Transverse colon (tissue), 4 donors: Measurements from ENCODE around the gene SYCN.

Experiments
- POLR2A ChIP-seq: fragments of 450-650 bp; IDR thresholded peaks from one replicate; pipeline ENCODE4 v1.6.1; 2016; ENCODE audit warnings: antibody characterized with exemption, mild to moderate bottlenecking, moderate library complexity
- POLR2AphosphoS5 ChIP-seq, 3 donors: sonication (generic); formaldehyde crosslinking; IDR thresholded peaks; one replicate each; pipeline ENCODE4 v1.6.1; 2016; ENCODE audit warnings: antibody characterized with exemption in 3 of 3
- TF ChIP-seq, protein P1 (sequence below), 5 experiments: fragments of 200-600 bp in 3 of 5; fragments of 450-650 bp in 2 of 5; sonication (generic) in 3 of 5; IDR thresholded peaks; 1 replicate in 2 of 5; 2 replicates in 3 of 5; pipeline ENCODE4 v1.5.1; 2016 to 2017; ENCODE audit warnings: antibody characterized with exemption in 5 of 5, inconsistent platforms in 3 of 5, mild to moderate bottlenecking in 2 of 5, moderate library complexity in 1 of 5

DNA sequence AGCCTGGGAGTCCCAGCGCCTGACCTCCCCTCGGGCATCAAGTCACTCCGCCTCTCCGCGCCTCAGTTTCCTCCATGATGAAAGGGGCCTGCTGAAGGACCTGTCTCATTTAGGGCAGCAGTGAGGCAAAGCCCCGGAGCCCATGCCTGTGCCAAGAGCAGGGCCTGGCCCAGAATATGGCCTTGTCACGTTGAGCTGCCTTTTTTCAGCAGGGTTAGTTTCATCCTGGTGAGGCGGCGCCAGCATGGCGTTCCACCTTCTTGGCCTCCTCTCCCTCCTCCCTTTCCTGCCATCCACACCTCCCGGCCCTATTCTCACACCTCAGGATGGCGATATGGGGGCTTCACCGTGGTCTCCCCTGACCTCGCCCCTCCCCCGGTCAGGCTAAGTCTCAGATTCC, 48.3 kb downstream of the SYCN start:
- TF ChIP-seq, protein P1, sequence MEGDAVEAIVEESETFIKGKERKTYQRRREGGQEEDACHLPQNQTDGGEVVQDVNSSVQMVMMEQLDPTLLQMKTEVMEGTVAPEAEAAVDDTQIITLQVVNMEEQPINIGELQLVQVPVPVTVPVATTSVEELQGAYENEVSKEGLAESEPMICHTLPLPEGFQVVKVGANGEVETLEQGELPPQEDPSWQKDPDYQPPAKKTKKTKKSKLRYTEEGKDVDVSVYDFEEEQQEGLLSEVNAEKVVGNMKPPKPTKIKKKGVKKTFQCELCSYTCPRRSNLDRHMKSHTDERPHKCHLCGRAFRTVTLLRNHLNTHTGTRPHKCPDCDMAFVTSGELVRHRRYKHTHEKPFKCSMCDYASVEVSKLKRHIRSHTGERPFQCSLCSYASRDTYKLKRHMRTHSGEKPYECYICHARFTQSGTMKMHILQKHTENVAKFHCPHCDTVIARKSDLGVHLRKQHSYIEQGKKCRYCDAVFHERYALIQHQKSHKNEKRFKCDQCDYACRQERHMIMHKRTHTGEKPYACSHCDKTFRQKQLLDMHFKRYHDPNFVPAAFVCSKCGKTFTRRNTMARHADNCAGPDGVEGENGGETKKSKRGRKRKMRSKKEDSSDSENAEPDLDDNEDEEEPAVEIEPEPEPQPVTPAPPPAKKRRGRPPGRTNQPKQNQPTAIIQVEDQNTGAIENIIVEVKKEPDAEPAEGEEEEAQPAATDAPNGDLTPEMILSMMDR (IDR thresholded peaks at IDR 0.05), result no peak
- no peak for TF ChIP-seq POLR2A
- no peak for TF ChIP-seq POLR2AphosphoS5 (IDR thresholded peaks at IDR 0.05)
